HEK293T (cell line): Measurements from ENCODE around the gene MDH2.
"Not testable (repeated sequence)": the region's sequence is repeated elsewhere in the genome, so short reads cannot be mapped to it uniquely, and the experiment has no call there.

Source experiments
- BHLHE40 ChIP-seq: fragments of 450-650 bp; IDR thresholded peaks from 2 replicates; pipeline ENCODE4 v1.6.1; 2016; ENCODE audit warnings: mild to moderate bottlenecking, moderate library complexity, borderline replicate concordance
- CTBP1 ChIP-seq: fragments of 450-650 bp; IDR thresholded peaks from 2 replicates; pipeline ENCODE4 v1.6.1; 2016; ENCODE audit warnings: borderline replicate concordance
- FOXA1 ChIP-seq: fragments of 450-650 bp; IDR thresholded peaks from 2 replicates; pipeline ENCODE4 v1.6.1; 2016; ENCODE audit warnings: mild to moderate bottlenecking
- FOXK2 ChIP-seq: fragments of 450-650 bp; IDR thresholded peaks from 2 replicates; pipeline ENCODE4 v1.6.1; 2016; ENCODE audit warnings: mild to moderate bottlenecking
- HDGF ChIP-seq: fragments of 450-650 bp; IDR thresholded peaks from 2 replicates; pipeline ENCODE4 v1.6.1; 2017; ENCODE audit warnings: antibody characterized with exemption, borderline replicate concordance
- L3MBTL2 ChIP-seq: fragments of 450-650 bp; conservative IDR thresholded peaks from 2 replicates; pipeline ENCODE4 v1.6.1; 2016; ENCODE audit warnings: mild to moderate bottlenecking
- LEF1 ChIP-seq: fragments of 450-650 bp; IDR thresholded peaks from 2 replicates; pipeline ENCODE4 v1.6.1; 2017; ENCODE audit warnings: mild to moderate bottlenecking, borderline replicate concordance
- NFRKB ChIP-seq: fragments of 450-650 bp; IDR thresholded peaks from 2 replicates; pipeline ENCODE4 v1.6.1; 2016; ENCODE audit warnings: mild to moderate bottlenecking, moderate library complexity
- SP1 ChIP-seq: fragments of 450-650 bp; IDR thresholded peaks from 2 replicates; pipeline ENCODE4 v1.6.1; 2017
- SUZ12 ChIP-seq: fragments of 450-650 bp; IDR thresholded peaks from 2 replicates; pipeline ENCODE4 v1.6.1; 2016; ENCODE audit warnings: mild to moderate bottlenecking

DNA sequence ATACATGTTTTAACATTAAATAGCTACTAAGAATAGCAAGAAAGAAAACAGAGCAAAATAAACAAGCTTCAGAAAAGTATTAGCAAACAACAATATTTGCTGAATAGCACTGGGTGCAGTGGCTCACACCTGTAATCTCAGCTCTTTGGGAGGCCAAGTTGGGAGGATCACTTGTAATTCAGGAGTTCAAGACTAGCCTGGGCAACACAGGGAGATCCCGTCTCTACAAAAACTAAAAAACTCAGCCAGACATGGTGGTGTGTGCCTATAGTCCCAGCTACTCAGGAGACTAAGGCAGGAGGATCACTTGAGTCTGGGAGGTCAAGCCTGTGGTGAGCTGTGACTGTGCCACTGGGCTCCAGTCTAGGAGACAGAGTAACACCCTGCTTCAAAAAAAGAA is 66.8 kb downstream of the MDH2 start:
- not testable (repeated sequence) for TF ChIP-seq FOXK2, SUZ12, BHLHE40, HDGF, NFRKB, SP1, LEF1, FOXA1, CTBP1, L3MBTL2
